ENCODE data around the gene ELP1.

The ELP1 gene

GRCh38 chr9:108876425-108876824, 57.5 kb downstream of the ELP1 start:
- Histone ChIP-seq H3K27me3 (ENCODE audit: insufficient read depth, low read length) (no peaks in the 10 kb centered on the region), H3K79me2 (ENCODE audit: insufficient read depth, low read length) (no peaks in the 10 kb centered on the region), H3K9me3 (ENCODE audit: low read length) (peaks cover 3% of the 10 kb centered on the region; the same call in 1 of the 2 replicates), H3K4me1 (ENCODE audit: insufficient read depth, low read length, severe bottlenecking) (no peaks in the 10 kb centered on the region), H4K20me1 (ENCODE audit: insufficient read depth, low read length) (no peaks in the 10 kb centered on the region), H3F3A (ENCODE audit: insufficient read depth, low read length) (no peaks in the 10 kb centered on the region), H3K9ac (ENCODE audit: low read length) (no peak overlapping the region), H3K9me2 (ENCODE audit: low read depth, low read length) (no peaks in the 10 kb centered on the region), H2AFZ (ENCODE audit: low read length) (no peak overlapping the region), H3K36me3 (ENCODE audit: insufficient read depth, low read length) (peaks cover 87% of the 10 kb centered on the region), H3K4me3 (ENCODE audit: low read depth, low read length, poor library complexity, severe bottlenecking) (no peak overlapping the region), H3K27ac (ENCODE audit: low read depth, low read length, poor library complexity, severe bottlenecking) (no peak overlapping the region), H3K4me2 (ENCODE audit: low read length) (no peak overlapping the region)
- TF ChIP-seq CTCF (IDR thresholded peaks at IDR 0.05; ENCODE audit: low read length), result no peak
- no peak for TF ChIP-seq EZH2 (IDR thresholded peaks at IDR 0.05; ENCODE audit: borderline replicate concordance, low read length)

GRCh38 chr9:108874058-108874788, 59.7 kb downstream of the ELP1 start:
- no peaks in the 10 kb centered on the region for H3K4me1 ChIP-seq (ENCODE audit: insufficient read depth, low read length, severe bottlenecking)
- TF ChIP-seq EZH2 (IDR thresholded peaks at IDR 0.05; ENCODE audit: borderline replicate concordance, low read length) (no peak), CTCF (IDR thresholded peaks at IDR 0.05; ENCODE audit: low read length) (no peak)
- no peak overlapping the region for H3K4me3 ChIP-seq (ENCODE audit: low read depth, low read length, poor library complexity, severe bottlenecking)

GRCh38 chr9:108869092-108869725, 64.7 kb downstream of the ELP1 start:
- TF ChIP-seq CTCF (IDR thresholded peaks at IDR 0.05; ENCODE audit: low read length) (no peak), EZH2 (IDR thresholded peaks at IDR 0.05; ENCODE audit: borderline replicate concordance, low read length) (no peak)
- no peaks in the 10 kb centered on the region for H3K4me1 ChIP-seq (ENCODE audit: insufficient read depth, low read length, severe bottlenecking)
- no peaks in the 10 kb centered on the region for H3K27me3 ChIP-seq (ENCODE audit: insufficient read depth, low read length)
- H3K4me3 ChIP-seq (ENCODE audit: low read depth, low read length, poor library complexity, severe bottlenecking), result no peak overlapping the region
- no peaks in the 10 kb centered on the region for H3K9me2 ChIP-seq (ENCODE audit: low read depth, low read length)
- H3K9ac ChIP-seq (ENCODE audit: low read length), result no peak overlapping the region
- H3F3A ChIP-seq (ENCODE audit: insufficient read depth, low read length), result no peaks in the 10 kb centered on the region
- peaks cover 3% of the 10 kb centered on the region; the same call in 1 of the 2 replicates for H3K9me3 ChIP-seq (ENCODE audit: low read length)
- no peaks in the 10 kb centered on the region for H4K20me1 ChIP-seq (ENCODE audit: insufficient read depth, low read length)
- peaks cover 37% of the 10 kb centered on the region for H3K36me3 ChIP-seq (ENCODE audit: insufficient read depth, low read length)
- H3K79me2 ChIP-seq (ENCODE audit: insufficient read depth, low read length), result no peaks in the 10 kb centered on the region
- no peak overlapping the region for H3K4me2 ChIP-seq (ENCODE audit: low read length)
- no peak overlapping the region for H3K27ac ChIP-seq (ENCODE audit: low read depth, low read length, poor library complexity, severe bottlenecking)
- H2AFZ ChIP-seq (ENCODE audit: low read length), result no peak overlapping the region

More at GRCh38 chr9:108874058-108874788, 59.7 kb downstream of the ELP1 start:
- Histone ChIP-seq H3K9me3 (ENCODE audit: low read length) (peaks cover 3% of the 10 kb centered on the region; the same call in 1 of the 2 replicates), H3K9me2 (ENCODE audit: low read depth, low read length) (no peaks in the 10 kb centered on the region), H3K9ac (ENCODE audit: low read length) (no peak overlapping the region), H3K27me3 (ENCODE audit: insufficient read depth, low read length) (no peaks in the 10 kb centered on the region), H3K4me2 (ENCODE audit: low read length) (no peak overlapping the region), H4K20me1 (ENCODE audit: insufficient read depth, low read length) (no peaks in the 10 kb centered on the region), H3F3A (ENCODE audit: insufficient read depth, low read length) (no peaks in the 10 kb centered on the region), H3K79me2 (ENCODE audit: insufficient read depth, low read length) (no peaks in the 10 kb centered on the region), H3K36me3 (ENCODE audit: insufficient read depth, low read length) (peaks cover 78% of the 10 kb centered on the region), H3K27ac (ENCODE audit: low read depth, low read length, poor library complexity, severe bottlenecking) (no peak overlapping the region), H2AFZ (ENCODE audit: low read length) (no peak overlapping the region)
